ENCODE measurements around the gene CNTFR. TPM values are rescaled to one million over a fixed set of nuclear protein-coding genes. Genes with fewer than 3 reads are reported as not detected.
A peak's percentile ranks its signal among the peaks of the same experiment; 100 is the strongest.
"Not testable (repeated sequence)": the region's sequence is repeated elsewhere in the genome, so short reads cannot be mapped to it uniquely, and the experiment has no call there.

The CNTFR gene
- total RNA-seq, 5 donors from 2014 or later (not counting 1 experiment from before 2014, with no cell fraction given): not detected

DNA sequence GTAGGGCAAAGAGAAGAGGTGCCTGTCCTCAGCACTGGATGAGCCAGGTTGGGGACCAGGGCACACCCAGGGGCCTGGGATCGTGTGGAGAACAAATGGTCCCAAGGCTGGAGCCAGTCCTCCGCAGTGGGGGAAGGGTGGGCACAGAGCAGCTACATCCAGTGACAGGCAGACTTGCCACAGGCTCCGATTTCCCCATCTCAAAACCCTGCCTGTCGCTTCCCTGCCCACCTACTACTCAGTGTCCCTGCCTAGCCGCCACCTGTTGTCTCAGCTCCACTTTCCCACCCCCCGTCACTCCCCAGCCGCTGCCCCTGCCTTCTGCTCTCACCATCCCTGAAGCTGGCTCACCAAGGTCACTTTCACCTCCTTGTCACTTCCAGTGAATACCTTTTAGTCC lies 52.8 kb downstream of the CNTFR start:
- Histone ChIP-seq H3K4me3 (ENCODE audit: control insufficient read depth in 1 of 2, extremely low read depth in 1 of 2, low read length in 1 of 2) (no peak overlapping the region), H3K4me1 (ENCODE audit: control insufficient read depth in 1 of 2, extremely low read depth in 1 of 2, insufficient read depth in 2 of 2, low read length in 2 of 2) (no peaks in the 10 kb centered on the region), H3K36me3 (ENCODE audit: control insufficient read depth in 2 of 2, extremely low read depth in 1 of 2, insufficient read depth in 1 of 2, low read length in 1 of 2) (no peaks in the 10 kb centered on the region), H3K27me3 (replicated peaks in 1 of 2; ENCODE audit: control insufficient read depth in 2 of 2, extremely low read depth in 1 of 2, insufficient read depth in 2 of 2, low read length in 1 of 2) (peaks cover 0 to 44% of the 10 kb centered on the region in 2 experiments), H3K9me3 (no peaks in the 10 kb centered on the region), H3K27ac (ENCODE audit: low read length) (no peak overlapping the region)
- ChIA-PET POLR2A (no interaction called here), CTCF (no interaction called here)
- ATAC-seq (replicated peaks in 1 of 4) (no peak), DNase-seq (no peak)
- Mint-ChIP-seq H3K27ac (no peak overlapping the region), H3K27me3 (peaks cover 18 to 56% of the 10 kb centered on the region in 2 donors), H3K9me3 (no peaks in the 10 kb centered on the region), H3K4me1 (no peaks in the 10 kb centered on the region), H3K4me3 (no peak overlapping the region), H3K36me3 (no peaks in the 10 kb centered on the region)
- WGBS (ENCODE audit: insufficient coverage): 63% methylated on average over 6 of the region's 7 CpGs

DNA sequence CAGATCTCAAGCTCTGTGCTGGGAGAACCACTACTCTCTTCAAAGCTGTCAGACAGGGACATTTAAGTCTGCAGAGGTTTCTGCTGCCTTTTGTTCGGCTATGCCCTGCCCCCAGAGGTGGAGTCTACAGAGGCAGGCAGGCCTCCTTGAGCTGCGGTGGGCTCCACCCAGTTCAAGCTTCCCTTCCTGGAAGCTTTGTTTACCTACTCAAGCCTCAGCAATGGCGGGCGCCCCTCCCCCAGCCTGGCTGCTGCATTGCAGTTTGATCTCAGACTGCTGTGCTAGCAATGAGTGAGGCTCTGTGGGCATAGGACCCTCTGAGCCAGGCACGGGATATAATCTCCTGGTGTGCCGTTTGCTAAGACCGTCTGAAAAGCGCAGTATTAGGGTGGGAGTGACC lies 57.5 kb downstream of the CNTFR start:
- H3K4me3 ChIP-seq (ENCODE audit: control insufficient read depth in 1 of 2, extremely low read depth in 1 of 2, low read length in 1 of 2); H3K4me1 ChIP-seq (ENCODE audit: control insufficient read depth in 1 of 2, extremely low read depth in 1 of 2, insufficient read depth in 2 of 2, low read length in 2 of 2); H3K9me3 Mint-ChIP-seq; DNase-seq; H3K36me3 Mint-ChIP-seq; H3K27ac Mint-ChIP-seq; POLR2A ChIA-PET; H3K4me1 Mint-ChIP-seq; H3K27ac ChIP-seq (ENCODE audit: low read length); H3K36me3 ChIP-seq (ENCODE audit: control insufficient read depth in 2 of 2, extremely low read depth in 1 of 2, insufficient read depth in 1 of 2, low read length in 1 of 2); H3K4me3 Mint-ChIP-seq; H3K9me3 ChIP-seq; ATAC-seq (replicated peaks in 1 of 4): not testable (repeated sequence)
- WGBS (ENCODE audit: insufficient coverage): no CpG with 5 or more reads among the region's 8 CpGs
- CTCF ChIA-PET: interaction anchor here in 1 of 2 donors (0.6 kb wide), 1 partner anchor 404 kb away, joined by 3 read pairs; no protein-coding TSS in a partner anchor
- peaks cover 0 to 21% of the 10 kb centered on the region in 2 experiments for H3K27me3 ChIP-seq (replicated peaks in 1 of 2; ENCODE audit: control insufficient read depth in 2 of 2, extremely low read depth in 1 of 2, insufficient read depth in 2 of 2, low read length in 1 of 2)
- H3K27me3 Mint-ChIP-seq: peaks cover 32 to 64% of the 10 kb centered on the region in 2 donors

DNA sequence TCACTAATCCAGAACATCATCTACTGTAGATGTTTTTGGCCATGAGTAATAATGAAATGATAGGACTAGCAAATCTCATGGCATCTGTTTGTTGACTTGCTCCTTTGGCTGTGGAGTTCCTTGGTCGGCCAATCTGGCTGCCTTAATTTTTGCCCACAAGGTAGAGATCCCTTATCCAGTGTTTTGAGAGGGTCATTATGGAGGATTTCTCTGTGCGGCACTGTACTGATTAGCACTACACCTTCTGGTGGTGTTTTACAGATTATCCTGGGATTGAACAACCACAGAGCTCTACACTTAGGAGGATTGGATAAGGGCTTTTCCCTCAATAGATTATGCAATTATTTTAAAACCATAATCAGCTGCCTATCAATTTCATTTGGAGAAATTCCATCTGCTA lies 63.5 kb downstream of the CNTFR start:
- Histone ChIP-seq H3K4me1 (ENCODE audit: control insufficient read depth in 1 of 2, extremely low read depth in 1 of 2, insufficient read depth in 2 of 2, low read length in 2 of 2) (peaks cover 4 to 16% of the 10 kb centered on the region in 2 experiments), H3K27me3 (replicated peaks in 1 of 2; ENCODE audit: control insufficient read depth in 2 of 2, extremely low read depth in 1 of 2, insufficient read depth in 2 of 2, low read length in 1 of 2) (peaks cover 0 to 15% of the 10 kb centered on the region in 2 experiments), H3K27ac (ENCODE audit: low read length) (no peak overlapping the region), H3K9me3 (no peaks in the 10 kb centered on the region), H3K4me3 (ENCODE audit: control insufficient read depth in 1 of 2, extremely low read depth in 1 of 2, low read length in 1 of 2) (no peak overlapping the region), H3K36me3 (ENCODE audit: control insufficient read depth in 2 of 2, extremely low read depth in 1 of 2, insufficient read depth in 1 of 2, low read length in 1 of 2) (no peaks in the 10 kb centered on the region)
- ChIA-PET POLR2A (no interaction called here), CTCF (no interaction called here)
- ATAC-seq (replicated peaks in 1 of 4): no peak
- no peak overlapping the region for H3K4me3 Mint-ChIP-seq
- no peaks in the 10 kb centered on the region for H3K9me3 Mint-ChIP-seq
- no peaks in the 10 kb centered on the region for H3K36me3 Mint-ChIP-seq
- H3K27ac Mint-ChIP-seq: no peak overlapping the region
- 80% methylated on average over 1 of the region's 2 CpGs for WGBS (ENCODE audit: insufficient coverage)
- peaks cover 18 to 22% of the 10 kb centered on the region in 2 donors for H3K27me3 Mint-ChIP-seq
- no peak for DNase-seq
- peaks cover 7 to 11% (median 11%) of the 10 kb centered on the region in 3 donors for H3K4me1 Mint-ChIP-seq

DNA sequence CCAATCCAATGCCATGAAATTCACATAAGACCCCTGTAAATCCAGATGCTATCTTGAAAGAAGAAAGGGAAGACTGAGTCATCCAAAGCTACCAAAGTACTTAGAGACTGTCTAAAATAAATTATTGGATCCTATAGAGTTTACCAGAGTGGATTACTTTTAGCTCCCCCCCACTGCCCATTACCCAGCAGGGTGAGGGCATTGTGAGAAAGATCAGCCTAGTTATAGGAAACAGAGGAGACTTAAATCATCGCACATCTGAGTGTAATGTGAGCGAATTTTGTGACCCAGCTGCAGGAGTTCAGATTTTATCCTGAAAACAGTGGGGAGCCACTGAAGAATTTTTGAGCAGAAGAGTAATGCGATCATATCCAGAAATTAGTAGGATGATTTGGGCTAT lies 65.2 kb downstream of the CNTFR start:
- peaks cover 4 to 16% of the 10 kb centered on the region in 2 experiments for H3K4me1 ChIP-seq (ENCODE audit: control insufficient read depth in 1 of 2, extremely low read depth in 1 of 2, insufficient read depth in 2 of 2, low read length in 2 of 2)
- H3K9me3 ChIP-seq: no peaks in the 10 kb centered on the region
- H3K4me1 Mint-ChIP-seq: peaks cover 7 to 11% (median 11%) of the 10 kb centered on the region in 3 donors
- WGBS (ENCODE audit: insufficient coverage): 94% methylated on average over 3 of the region's 3 CpGs
- H3K9me3 Mint-ChIP-seq: no peaks in the 10 kb centered on the region
- CTCF ChIA-PET: interaction anchor here in 1 of 2 donors (0.5 to 1.6 kb wide), 3 partner anchors 58 to 181 kb away, joined by 3 to 5 read pairs (median 4); no protein-coding TSS in a partner anchor
- H3K36me3 ChIP-seq (ENCODE audit: control insufficient read depth in 2 of 2, extremely low read depth in 1 of 2, insufficient read depth in 1 of 2, low read length in 1 of 2): no peaks in the 10 kb centered on the region
- H3K27me3 Mint-ChIP-seq: peaks cover 6 to 9% of the 10 kb centered on the region in 2 donors
- peaks cover 0 to 16% of the 10 kb centered on the region in 2 experiments for H3K27me3 ChIP-seq (replicated peaks in 1 of 2; ENCODE audit: control insufficient read depth in 2 of 2, extremely low read depth in 1 of 2, insufficient read depth in 2 of 2, low read length in 1 of 2)
- H3K36me3 Mint-ChIP-seq: no peaks in the 10 kb centered on the region
- no peak overlapping the region for H3K4me3 Mint-ChIP-seq
- POLR2A ChIA-PET: interaction anchor here in 1 of 2 donors (0.6 kb wide), 1 partner anchor 342 kb away, joined by 5 read pairs; no protein-coding TSS in a partner anchor
- ATAC-seq (replicated peaks in 1 of 4) (no peak), DNase-seq (no peak)
- no peak overlapping the region for H3K27ac ChIP-seq (ENCODE audit: low read length)
- H3K4me3 ChIP-seq (ENCODE audit: control insufficient read depth in 1 of 2, extremely low read depth in 1 of 2, low read length in 1 of 2): no peak overlapping the region
- no peak overlapping the region for H3K27ac Mint-ChIP-seq

DNA sequence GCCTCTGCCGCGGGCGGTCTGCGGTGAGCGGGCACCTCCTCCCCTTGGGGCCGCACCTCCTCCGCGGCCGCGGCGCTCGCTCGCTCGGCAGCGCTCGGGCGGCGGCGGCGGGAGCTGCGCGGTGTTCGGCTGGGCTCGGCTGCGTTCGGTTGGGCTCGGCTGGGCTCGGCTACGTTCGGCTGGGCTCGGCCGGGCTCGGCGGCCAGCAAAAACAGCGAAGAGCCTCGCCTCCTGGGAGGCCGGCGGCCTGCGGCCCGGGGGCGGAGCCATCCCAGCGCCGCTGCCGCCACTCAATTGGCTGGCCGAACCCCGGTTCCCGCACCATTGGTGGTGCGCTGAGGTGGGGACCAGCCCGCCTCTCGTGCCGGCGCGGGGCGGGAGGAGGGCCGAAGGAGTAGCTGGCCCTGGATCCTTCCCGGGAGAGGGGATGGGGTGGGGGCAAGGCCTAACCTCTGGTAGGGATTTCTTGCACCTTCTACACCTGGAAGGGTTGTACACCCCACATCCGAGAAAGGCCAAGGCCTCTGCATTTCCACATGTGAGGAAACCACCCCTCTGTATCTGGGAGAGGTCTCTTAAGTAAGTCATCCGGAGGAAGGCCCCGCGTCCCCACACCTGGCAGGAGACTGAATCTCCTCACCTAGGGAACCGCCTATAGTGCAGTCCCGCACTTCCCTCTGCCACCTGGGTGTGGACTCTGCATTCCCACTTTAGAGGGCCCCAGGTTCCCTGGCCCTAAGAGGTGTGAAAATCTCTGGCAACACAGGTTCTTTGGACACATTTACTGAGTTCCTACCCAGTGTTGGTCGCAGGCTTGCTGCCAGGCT lies 66.3 kb downstream of the CNTFR start, which contains the start of gene ENHO:
Gene ENHO, minus strand, starts transcription at position 20 of the 827 bp plus-strand sequence. CDS start 1,295 bp downstream, outside the sequence.
- POLR2A ChIA-PET: no interaction called here
- H3K4me3 Mint-ChIP-seq: peak within 1 kb of the TSS; percentile 65 to 68 (median 67)
- H3K36me3 Mint-ChIP-seq: no peaks in the 10 kb centered on the region
- peaks cover 7 to 11% (median 11%) of the 10 kb centered on the region in 3 donors for H3K4me1 Mint-ChIP-seq
- peaks cover 3 to 5% of the 10 kb centered on the region in 2 donors for H3K27me3 Mint-ChIP-seq
- H3K4me1 ChIP-seq (ENCODE audit: control insufficient read depth in 1 of 2, extremely low read depth in 1 of 2, insufficient read depth in 2 of 2, low read length in 2 of 2): peaks cover 4 to 16% of the 10 kb centered on the region in 2 experiments
- WGBS (ENCODE audit: insufficient coverage): 3% methylated on average over 54 of the region's 63 CpGs
- CTCF ChIA-PET: interaction anchor here in 1 of 2 donors (0.5 to 1.6 kb wide), 2 partner anchors 119 to 642 kb away, joined by 3 to 4 read pairs; no protein-coding TSS in a partner anchor
- ATAC-seq (replicated peaks in 1 of 4) (peak; percentile 95 to 98 (median 98)), DNase-seq (peak; percentile 61 to 96 (median 83))
- peaks cover 0 to 16% of the 10 kb centered on the region in 2 experiments for H3K27me3 ChIP-seq (replicated peaks in 1 of 2; ENCODE audit: control insufficient read depth in 2 of 2, extremely low read depth in 1 of 2, insufficient read depth in 2 of 2, low read length in 1 of 2)
- H3K36me3 ChIP-seq (ENCODE audit: control insufficient read depth in 2 of 2, extremely low read depth in 1 of 2, insufficient read depth in 1 of 2, low read length in 1 of 2): no peaks in the 10 kb centered on the region
- no peak within 1 kb of the TSS for H3K27ac Mint-ChIP-seq
- no peaks in the 10 kb centered on the region for H3K9me3 ChIP-seq
- H3K4me3 ChIP-seq (ENCODE audit: control insufficient read depth in 1 of 2, extremely low read depth in 1 of 2, low read length in 1 of 2): peak within 1 kb of the TSS; percentile 53 to 59
- H3K27ac ChIP-seq (ENCODE audit: low read length): peak within 1 kb of the TSS; percentile 23
- no peaks in the 10 kb centered on the region for H3K9me3 Mint-ChIP-seq

DNA sequence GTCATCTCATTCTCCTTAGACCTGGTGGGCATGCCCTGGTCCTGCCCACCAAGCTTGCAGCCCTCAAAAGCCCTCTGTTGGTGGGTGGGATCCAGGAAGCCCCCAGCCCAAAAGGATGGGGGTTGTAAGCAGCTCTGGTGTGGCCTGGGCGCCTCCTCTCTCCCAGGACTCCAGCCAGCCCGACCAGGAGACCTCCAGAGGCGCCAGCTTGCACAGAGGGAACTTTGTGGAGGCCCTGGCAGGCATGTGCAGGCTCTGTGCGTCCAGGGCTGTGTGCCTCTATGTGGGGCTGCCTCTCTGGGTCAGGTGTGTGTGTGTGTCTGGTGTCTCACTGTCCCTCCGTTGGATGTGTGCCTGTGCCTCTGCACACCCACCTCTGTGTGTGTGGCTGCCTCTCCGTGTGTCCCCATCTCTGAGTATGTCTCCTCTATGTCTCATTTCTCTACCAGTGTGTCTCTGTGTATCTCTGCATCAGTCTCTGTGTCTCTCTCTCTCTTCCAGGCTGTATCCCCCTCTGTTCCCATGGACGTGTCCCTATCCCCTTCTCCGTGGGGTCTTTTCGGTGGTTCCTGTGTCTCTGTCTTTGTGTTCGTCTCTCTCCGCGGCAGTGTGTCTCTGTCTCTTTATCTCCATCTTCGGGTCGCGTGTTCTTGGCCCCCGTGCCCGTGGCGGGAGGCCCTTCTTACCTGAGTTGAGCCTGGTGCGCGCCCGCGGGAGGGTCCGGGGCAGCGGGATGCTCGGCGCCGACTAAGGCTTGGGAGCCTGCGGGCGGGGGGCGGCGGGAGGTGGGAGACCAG lies 67.2 kb downstream of the CNTFR start:
- Mint-ChIP-seq H3K27ac (no peak overlapping the region), H3K4me1 (peaks cover 7 to 11% (median 11%) of the 10 kb centered on the region in 3 donors), H3K27me3 (peaks cover 2 to 5% of the 10 kb centered on the region in 2 donors), H3K4me3 (peak overlapping the region; percentile 65 to 68 (median 67)), H3K36me3 (no peaks in the 10 kb centered on the region), H3K9me3 (no peaks in the 10 kb centered on the region)
- Histone ChIP-seq H3K4me1 (ENCODE audit: control insufficient read depth in 1 of 2, extremely low read depth in 1 of 2, insufficient read depth in 2 of 2, low read length in 2 of 2) (peaks cover 4 to 16% of the 10 kb centered on the region in 2 experiments), H3K27ac (ENCODE audit: low read length) (no peak overlapping the region), H3K4me3 (ENCODE audit: control insufficient read depth in 1 of 2, extremely low read depth in 1 of 2, low read length in 1 of 2) (peak overlapping the region; percentile 28 to 42), H3K36me3 (ENCODE audit: control insufficient read depth in 2 of 2, extremely low read depth in 1 of 2, insufficient read depth in 1 of 2, low read length in 1 of 2) (no peaks in the 10 kb centered on the region), H3K9me3 (no peaks in the 10 kb centered on the region), H3K27me3 (replicated peaks in 1 of 2; ENCODE audit: control insufficient read depth in 2 of 2, extremely low read depth in 1 of 2, insufficient read depth in 2 of 2, low read length in 1 of 2) (peaks cover 0 to 18% of the 10 kb centered on the region in 2 experiments)
- peak in 3 of 35 experiments; percentile 9 to 27 (median 10) for DNase-seq
- ChIA-PET CTCF (interaction anchor here in 1 of 2 donors (0.6 kb wide), 1 partner anchor 102 kb away, joined by 3 read pairs; no protein-coding TSS in a partner anchor), POLR2A (no interaction called here)
- no peak for ATAC-seq (replicated peaks in 1 of 4)
- 17% methylated on average over 28 of the region's 31 CpGs for WGBS (ENCODE audit: insufficient coverage)

Measured in T-cell (primary cell).